Activated naive CD4-positive, alpha-beta T cell treated with anti-CD3 and anti-CD28 coated beads, Interleukin-2, amount 50 U/mL, for 72 hours (primary cell): Measurements from ENCODE around the gene PPP4R1. TPM values are rescaled to one million over a fixed set of nuclear protein-coding genes. Genes with fewer than 3 reads are reported as not detected.

ENCODE experiments used
- ATAC-seq, 2 donors: fragments of 150-1000 bp; cut with Tn5 transposase; 2 replicates each; pipeline ENCODE4 v1.10.0; 2021; ENCODE audit warnings: mild to moderate bottlenecking in 2 of 2, moderate library complexity in 2 of 2
- DNase-seq, 2 donors: peaks; one replicate each; pipeline ENCODE4 v3.0.0; 2021 to 2022; ENCODE audit warnings: low spot score in 2 of 2
- H3K27ac Mint-ChIP-seq, 2 donors: one replicate each; pipeline ENCODE4 v1.8.0; 2022; ENCODE audit warnings: mild to moderate bottlenecking in 2 of 2, mixed read lengths in 2 of 2
- H3K36me3 Mint-ChIP-seq, 2 donors: one replicate each; pipeline ENCODE4 v1.8.0; 2022; ENCODE audit warnings: mixed read lengths in 2 of 2
- H3K9me3 Mint-ChIP-seq, 2 donors: one replicate each; pipeline ENCODE4 v1.8.0; 2022; ENCODE audit warnings: mixed read lengths in 2 of 2
- total RNA-seq, 2 donors: library from RNA; stranded (reverse); gene quantifications; one replicate each; pipeline ENCODE4 v1.2.3, GENCODE V29; 2022

The PPP4R1 gene
- total RNA-seq, 2 donors from 2014 or later = 22.6 to 26.7 TPM

GRCh38 chr18:9508446-9509025 lies 105.8 kb downstream of the PPP4R1 start:
- Mint-ChIP-seq H3K9me3 (no peaks in the 10 kb centered on the region), H3K27ac (no peak overlapping the region), H3K36me3 (peaks cover 0 to under 1% of the 10 kb centered on the region in 2 donors)
- no peak for ATAC-seq
- DNase-seq = no peak

DNA sequence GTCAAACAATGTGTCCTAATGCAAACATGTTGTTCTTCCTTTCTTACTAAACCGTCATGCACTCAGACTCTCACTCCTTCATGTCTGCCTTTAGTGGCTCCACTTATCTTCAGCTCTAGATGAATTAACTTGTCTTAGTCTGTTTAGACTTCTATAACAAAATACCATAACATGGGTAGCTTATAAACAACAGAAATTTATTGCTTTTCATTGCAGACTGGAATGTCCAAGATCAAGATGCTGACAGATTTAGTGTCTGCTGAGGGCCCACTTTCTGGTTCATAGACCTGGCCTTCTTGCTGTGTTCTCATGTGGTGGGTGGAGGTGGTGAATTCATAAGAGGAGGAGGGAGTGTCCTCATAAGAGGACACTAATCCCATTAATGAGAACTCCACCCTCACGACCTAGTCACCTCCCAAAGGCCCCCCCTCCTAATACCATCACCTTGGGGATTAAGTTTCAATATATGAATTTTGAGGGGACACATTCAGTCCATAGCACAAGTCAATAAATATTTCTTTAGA lies 106.7 kb downstream of the PPP4R1 start:
- Mint-ChIP-seq H3K36me3 (peaks cover 7 to 9% of the 10 kb centered on the region in 2 donors), H3K9me3 (peaks cover 0 to 5% of the 10 kb centered on the region in 2 donors), H3K27ac (peak overlapping the region; percentile 24 to 69)
- ATAC-seq (no peak), DNase-seq (no peak)

- H3K9me3 Mint-ChIP-seq = peaks cover 0 to 11% of the 10 kb centered on the region in 2 donors
- ATAC-seq = no peak
- DNase-seq = no peak
- peaks cover 7 to 23% of the 10 kb centered on the region in 2 donors for H3K36me3 Mint-ChIP-seq
- no peak overlapping the region for H3K27ac Mint-ChIP-seq
Observed at GRCh38 chr18:9506046-9506792, 108.1 kb downstream of the PPP4R1 start.

Other genes starting within 250 kb of the PPP4R1 start
- gene RALBP1, start 139.0 kb downstream of the PPP4R1 start, total RNA-seq = 10 to 100 TPM; 50.6 to 51.6 TPM
- gene RAB31, start 93.7 kb upstream of the PPP4R1 start, total RNA-seq = under 1 TPM; 0.36 to 0.99 TPM